ENCODE data around the gene ACTL7A. TPM values are rescaled to one million over a fixed set of nuclear protein-coding genes. Genes with fewer than 3 reads are reported as not detected.

The ACTL7A gene
- total and polyA plus RNA-seq, 2 of the 13 experiments (the other 11 are each of a cell fraction or from before 2014, with no cell fraction given): not detected

DNA sequence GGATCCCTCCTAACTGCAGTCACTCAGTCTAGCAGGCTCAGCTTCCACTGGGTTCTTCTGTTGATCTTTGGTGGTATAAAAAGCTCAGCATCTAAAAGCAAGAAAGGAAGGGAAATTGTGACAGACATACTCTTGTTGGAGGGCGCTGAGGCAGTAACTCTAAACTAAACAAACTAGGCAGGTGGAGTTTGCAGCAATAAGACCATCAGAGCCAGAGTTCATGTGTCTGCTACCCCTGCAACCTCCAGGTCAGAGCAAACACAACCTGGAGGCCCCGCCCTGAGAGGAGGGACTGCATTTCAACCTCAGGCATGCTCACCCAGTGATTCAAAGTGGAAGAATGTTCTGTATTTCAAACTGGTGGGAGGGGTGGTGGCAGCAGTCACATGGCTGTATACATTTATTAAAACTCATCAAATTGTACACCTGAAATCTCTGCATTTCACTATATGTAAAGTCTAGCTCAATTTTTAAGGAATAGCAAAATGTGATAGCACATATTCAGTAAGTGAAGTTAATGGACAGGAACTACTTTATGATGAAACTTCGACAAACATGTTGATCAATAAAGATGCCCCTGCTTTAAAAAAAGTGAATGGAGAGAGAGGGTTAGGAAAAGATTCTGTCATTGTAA is 7.1 kb downstream of the ACTL7A start (continued):
- TF ChIP-seq ZNF280B (CRISPR knock-in tag; IDR thresholded peaks at IDR 0.05; ENCODE audit: borderline replicate concordance): no peak
- TF ChIP-seq, protein P1, sequence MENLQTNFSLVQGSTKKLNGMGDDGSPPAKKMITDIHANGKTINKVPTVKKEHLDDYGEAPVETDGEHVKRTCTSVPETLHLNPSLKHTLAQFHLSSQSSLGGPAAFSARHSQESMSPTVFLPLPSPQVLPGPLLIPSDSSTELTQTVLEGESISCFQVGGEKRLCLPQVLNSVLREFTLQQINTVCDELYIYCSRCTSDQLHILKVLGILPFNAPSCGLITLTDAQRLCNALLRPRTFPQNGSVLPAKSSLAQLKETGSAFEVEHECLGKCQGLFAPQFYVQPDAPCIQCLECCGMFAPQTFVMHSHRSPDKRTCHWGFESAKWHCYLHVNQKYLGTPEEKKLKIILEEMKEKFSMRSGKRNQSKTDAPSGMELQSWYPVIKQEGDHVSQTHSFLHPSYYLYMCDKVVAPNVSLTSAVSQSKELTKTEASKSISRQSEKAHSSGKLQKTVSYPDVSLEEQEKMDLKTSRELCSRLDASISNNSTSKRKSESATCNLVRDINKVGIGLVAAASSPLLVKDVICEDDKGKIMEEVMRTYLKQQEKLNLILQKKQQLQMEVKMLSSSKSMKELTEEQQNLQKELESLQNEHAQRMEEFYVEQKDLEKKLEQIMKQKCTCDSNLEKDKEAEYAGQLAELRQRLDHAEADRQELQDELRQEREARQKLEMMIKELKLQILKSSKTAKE (CRISPR knock-in tag; IDR thresholded peaks at IDR 0.05; ENCODE audit: borderline replicate concordance): peak; percentile 88
- TF ChIP-seq, protein P2, sequence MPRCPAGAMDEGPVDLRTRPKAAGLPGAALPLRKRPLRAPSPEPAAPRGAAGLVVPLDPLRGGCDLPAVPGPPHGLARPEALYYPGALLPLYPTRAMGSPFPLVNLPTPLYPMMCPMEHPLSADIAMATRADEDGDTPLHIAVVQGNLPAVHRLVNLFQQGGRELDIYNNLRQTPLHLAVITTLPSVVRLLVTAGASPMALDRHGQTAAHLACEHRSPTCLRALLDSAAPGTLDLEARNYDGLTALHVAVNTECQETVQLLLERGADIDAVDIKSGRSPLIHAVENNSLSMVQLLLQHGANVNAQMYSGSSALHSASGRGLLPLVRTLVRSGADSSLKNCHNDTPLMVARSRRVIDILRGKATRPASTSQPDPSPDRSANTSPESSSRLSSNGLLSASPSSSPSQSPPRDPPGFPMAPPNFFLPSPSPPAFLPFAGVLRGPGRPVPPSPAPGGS (CRISPR knock-in tag; IDR thresholded peaks at IDR 0.05): no peak
- TF ChIP-seq ZBTB38 (CRISPR knock-in tag; IDR thresholded peaks at IDR 0.05): 0 out of 2 replicates have a peak, but pooled peaks have one; percentile 27
- no peak for TF ChIP-seq ZBTB42 (CRISPR knock-in tag; IDR thresholded peaks at IDR 0.05)
- no peak for TF ChIP-seq BRD4 (CRISPR knock-in tag; IDR thresholded peaks at IDR 0.05)
- TF ChIP-seq ZNF605 (CRISPR knock-in tag; IDR thresholded peaks at IDR 0.05): peak; percentile 90
- TF ChIP-seq SRSF1 (optimal IDR thresholded peaks at IDR 0.05; ENCODE audit: low read depth, low read length): no peak
- TF ChIP-seq ZBTB4 (CRISPR knock-in tag; IDR thresholded peaks at IDR 0.05; ENCODE audit: borderline replicate concordance): no peak
- TF ChIP-seq KLF15 (CRISPR knock-in tag; IDR thresholded peaks at IDR 0.05; ENCODE audit: borderline replicate concordance): no peak
- no peak for TF ChIP-seq GTF3A (CRISPR knock-in tag; conservative IDR thresholded peaks at IDR 0.05)
- peak; percentile 81 for TF ChIP-seq HNF4A (CRISPR knock-in tag; IDR thresholded peaks at IDR 0.05)
- TF ChIP-seq ZSCAN5A (CRISPR knock-in tag; IDR thresholded peaks at IDR 0.05; ENCODE audit: borderline replicate concordance): peak; percentile 85; the same call in 1 of the 2 replicates
- TF ChIP-seq ARNTL (CRISPR knock-in tag; IDR thresholded peaks at IDR 0.05): peak; percentile 72
- no peak for TF ChIP-seq ZNF547 (CRISPR knock-in tag; IDR thresholded peaks at IDR 0.05)
- no peak for TF ChIP-seq IRF9 (CRISPR knock-in tag; IDR thresholded peaks at IDR 0.05; ENCODE audit: borderline replicate concordance)
- no peak for TF ChIP-seq SMC3 (IDR thresholded peaks at IDR 0.05; ENCODE audit: low read length)
- peak; percentile 92 for TF ChIP-seq MIER3 (CRISPR knock-in tag; IDR thresholded peaks at IDR 0.05; ENCODE audit: borderline replicate concordance)

Data from HepG2 (cell line).